Liver (tissue), 3 donors: Measurements from ENCODE around the gene SLC22A12.

Experiments used
- EGR1 ChIP-seq, 2 donors: IDR thresholded peaks; 2 replicates each; pipeline ENCODE4 v1.6.1; 2016 to 2018; ENCODE audit warnings: antibody characterized with exemption in 2 of 2, low read depth in 2 of 2
- GABPA ChIP-seq, 2 donors: IDR thresholded peaks in 1 of 2; conservative IDR thresholded peaks in 1 of 2; 2 replicates each; pipeline ENCODE4 v1.6.1; 2016; ENCODE audit warnings: antibody characterized with exemption in 2 of 2, mild to moderate bottlenecking in 1 of 2, moderate library complexity in 1 of 2
- HNF4G ChIP-seq: IDR thresholded peaks from 2 replicates; pipeline ENCODE4 v1.6.1; 2016; ENCODE audit warnings: antibody characterized with exemption
- JUND ChIP-seq, 2 donors: IDR thresholded peaks; 2 replicates each; pipeline ENCODE4 v1.6.1; 2016; ENCODE audit warnings: antibody characterized with exemption in 2 of 2
- RAD21 ChIP-seq, 2 donors: IDR thresholded peaks; 2 replicates each; pipeline ENCODE4 v1.6.1; 2016; ENCODE audit warnings: antibody characterized with exemption in 2 of 2, mild to moderate bottlenecking in 2 of 2
- RXRA ChIP-seq, 2 donors: IDR thresholded peaks; 2 replicates each; pipeline ENCODE4 v1.6.1; 2017 to 2018; ENCODE audit warnings: antibody characterized with exemption in 2 of 2, mild to moderate bottlenecking in 1 of 2
- SP1 ChIP-seq: IDR thresholded peaks from 2 replicates; pipeline ENCODE4 v1.6.1; 2018; ENCODE audit warnings: antibody characterized with exemption, mild to moderate bottlenecking
- TAF1 ChIP-seq: conservative IDR thresholded peaks from 2 replicates; pipeline ENCODE4 v1.6.1; 2016; ENCODE audit warnings: antibody characterized with exemption, mild to moderate bottlenecking
- TF ChIP-seq, protein P1 (sequence below): fragments of 150-350 bp; IDR thresholded peaks from 2 replicates; pipeline ENCODE4 v1.5.1; 2017; ENCODE audit warnings: improper control_type of control experiment, low read depth, low read length; ENCODE audit not compliant: missing input control
- TF ChIP-seq, protein P2 (sequence below): IDR thresholded peaks from 2 replicates; pipeline ENCODE4 v1.6.1; 2016; ENCODE audit warnings: antibody characterized with exemption, mild to moderate bottlenecking
- TF ChIP-seq, protein P3 (sequence below): IDR thresholded peaks from 2 replicates; pipeline ENCODE4 v1.6.1; 2016; ENCODE audit warnings: antibody characterized with exemption
- TF ChIP-seq, protein P4 (sequence below): IDR thresholded peaks from 2 replicates; pipeline ENCODE4 v1.6.1; 2016; ENCODE audit warnings: antibody characterized with exemption
- TF ChIP-seq, protein P5 (sequence below): IDR thresholded peaks from 2 replicates; pipeline ENCODE4 v1.6.1; 2016; ENCODE audit warnings: antibody characterized with exemption
- donor health status: healthy.
- donor health status: healthy.

DNA sequence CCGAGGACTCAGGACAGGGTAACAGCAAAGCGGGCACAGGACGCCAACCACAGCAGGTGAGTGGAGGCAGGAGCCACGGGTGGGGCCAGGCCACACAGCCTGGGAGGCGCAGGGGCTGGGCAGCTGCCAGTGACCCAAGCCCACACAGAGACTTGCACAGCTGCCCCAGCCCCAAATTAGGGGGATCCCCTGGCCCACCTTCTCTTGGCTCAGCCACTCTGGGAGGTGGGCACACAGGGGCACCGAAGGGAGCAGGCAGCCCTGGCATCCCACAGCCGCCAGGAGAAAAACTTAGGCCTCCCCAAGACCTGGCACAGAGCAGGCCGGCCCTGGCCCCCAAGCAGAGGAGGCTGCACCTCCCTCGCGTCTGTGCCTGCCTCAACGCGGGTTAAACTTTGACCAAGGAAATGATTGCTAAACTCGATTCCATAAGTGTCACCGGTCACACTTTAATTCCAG is at the start of gene SLC22A12:
- TF ChIP-seq, protein P1, sequence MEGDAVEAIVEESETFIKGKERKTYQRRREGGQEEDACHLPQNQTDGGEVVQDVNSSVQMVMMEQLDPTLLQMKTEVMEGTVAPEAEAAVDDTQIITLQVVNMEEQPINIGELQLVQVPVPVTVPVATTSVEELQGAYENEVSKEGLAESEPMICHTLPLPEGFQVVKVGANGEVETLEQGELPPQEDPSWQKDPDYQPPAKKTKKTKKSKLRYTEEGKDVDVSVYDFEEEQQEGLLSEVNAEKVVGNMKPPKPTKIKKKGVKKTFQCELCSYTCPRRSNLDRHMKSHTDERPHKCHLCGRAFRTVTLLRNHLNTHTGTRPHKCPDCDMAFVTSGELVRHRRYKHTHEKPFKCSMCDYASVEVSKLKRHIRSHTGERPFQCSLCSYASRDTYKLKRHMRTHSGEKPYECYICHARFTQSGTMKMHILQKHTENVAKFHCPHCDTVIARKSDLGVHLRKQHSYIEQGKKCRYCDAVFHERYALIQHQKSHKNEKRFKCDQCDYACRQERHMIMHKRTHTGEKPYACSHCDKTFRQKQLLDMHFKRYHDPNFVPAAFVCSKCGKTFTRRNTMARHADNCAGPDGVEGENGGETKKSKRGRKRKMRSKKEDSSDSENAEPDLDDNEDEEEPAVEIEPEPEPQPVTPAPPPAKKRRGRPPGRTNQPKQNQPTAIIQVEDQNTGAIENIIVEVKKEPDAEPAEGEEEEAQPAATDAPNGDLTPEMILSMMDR, result no peak
- TF ChIP-seq SP1 (no peak), TAF1 (no peak), RXRA (IDR thresholded peaks at IDR 0.05) (no peak), RAD21 (IDR thresholded peaks at IDR 0.05) (no peak), EGR1 (IDR thresholded peaks at IDR 0.05; ENCODE audit: low read depth in 2 of 2) (no peak), JUND (IDR thresholded peaks at IDR 0.05) (no peak), HNF4G (no peak), GABPA (IDR thresholded peaks at IDR 0.05 in 1 of 2, conservative IDR thresholded peaks at IDR 0.05 in 1 of 2) (no peak)
- TF ChIP-seq, protein P2, sequence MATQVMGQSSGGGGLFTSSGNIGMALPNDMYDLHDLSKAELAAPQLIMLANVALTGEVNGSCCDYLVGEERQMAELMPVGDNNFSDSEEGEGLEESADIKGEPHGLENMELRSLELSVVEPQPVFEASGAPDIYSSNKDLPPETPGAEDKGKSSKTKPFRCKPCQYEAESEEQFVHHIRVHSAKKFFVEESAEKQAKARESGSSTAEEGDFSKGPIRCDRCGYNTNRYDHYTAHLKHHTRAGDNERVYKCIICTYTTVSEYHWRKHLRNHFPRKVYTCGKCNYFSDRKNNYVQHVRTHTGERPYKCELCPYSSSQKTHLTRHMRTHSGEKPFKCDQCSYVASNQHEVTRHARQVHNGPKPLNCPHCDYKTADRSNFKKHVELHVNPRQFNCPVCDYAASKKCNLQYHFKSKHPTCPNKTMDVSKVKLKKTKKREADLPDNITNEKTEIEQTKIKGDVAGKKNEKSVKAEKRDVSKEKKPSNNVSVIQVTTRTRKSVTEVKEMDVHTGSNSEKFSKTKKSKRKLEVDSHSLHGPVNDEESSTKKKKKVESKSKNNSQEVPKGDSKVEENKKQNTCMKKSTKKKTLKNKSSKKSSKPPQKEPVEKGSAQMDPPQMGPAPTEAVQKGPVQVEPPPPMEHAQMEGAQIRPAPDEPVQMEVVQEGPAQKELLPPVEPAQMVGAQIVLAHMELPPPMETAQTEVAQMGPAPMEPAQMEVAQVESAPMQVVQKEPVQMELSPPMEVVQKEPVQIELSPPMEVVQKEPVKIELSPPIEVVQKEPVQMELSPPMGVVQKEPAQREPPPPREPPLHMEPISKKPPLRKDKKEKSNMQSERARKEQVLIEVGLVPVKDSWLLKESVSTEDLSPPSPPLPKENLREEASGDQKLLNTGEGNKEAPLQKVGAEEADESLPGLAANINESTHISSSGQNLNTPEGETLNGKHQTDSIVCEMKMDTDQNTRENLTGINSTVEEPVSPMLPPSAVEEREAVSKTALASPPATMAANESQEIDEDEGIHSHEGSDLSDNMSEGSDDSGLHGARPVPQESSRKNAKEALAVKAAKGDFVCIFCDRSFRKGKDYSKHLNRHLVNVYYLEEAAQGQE, result no peak
- TF ChIP-seq, protein P3, sequence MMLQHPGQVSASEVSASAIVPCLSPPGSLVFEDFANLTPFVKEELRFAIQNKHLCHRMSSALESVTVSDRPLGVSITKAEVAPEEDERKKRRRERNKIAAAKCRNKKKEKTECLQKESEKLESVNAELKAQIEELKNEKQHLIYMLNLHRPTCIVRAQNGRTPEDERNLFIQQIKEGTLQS, result no peak
- TF ChIP-seq, protein P4, sequence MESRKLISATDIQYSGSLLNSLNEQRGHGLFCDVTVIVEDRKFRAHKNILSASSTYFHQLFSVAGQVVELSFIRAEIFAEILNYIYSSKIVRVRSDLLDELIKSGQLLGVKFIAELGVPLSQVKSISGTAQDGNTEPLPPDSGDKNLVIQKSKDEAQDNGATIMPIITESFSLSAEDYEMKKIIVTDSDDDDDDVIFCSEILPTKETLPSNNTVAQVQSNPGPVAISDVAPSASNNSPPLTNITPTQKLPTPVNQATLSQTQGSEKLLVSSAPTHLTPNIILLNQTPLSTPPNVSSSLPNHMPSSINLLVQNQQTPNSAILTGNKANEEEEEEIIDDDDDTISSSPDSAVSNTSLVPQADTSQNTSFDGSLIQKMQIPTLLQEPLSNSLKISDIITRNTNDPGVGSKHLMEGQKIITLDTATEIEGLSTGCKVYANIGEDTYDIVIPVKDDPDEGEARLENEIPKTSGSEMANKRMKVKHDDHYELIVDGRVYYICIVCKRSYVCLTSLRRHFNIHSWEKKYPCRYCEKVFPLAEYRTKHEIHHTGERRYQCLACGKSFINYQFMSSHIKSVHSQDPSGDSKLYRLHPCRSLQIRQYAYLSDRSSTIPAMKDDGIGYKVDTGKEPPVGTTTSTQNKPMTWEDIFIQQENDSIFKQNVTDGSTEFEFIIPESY, result no peak
- TF ChIP-seq, protein P5, sequence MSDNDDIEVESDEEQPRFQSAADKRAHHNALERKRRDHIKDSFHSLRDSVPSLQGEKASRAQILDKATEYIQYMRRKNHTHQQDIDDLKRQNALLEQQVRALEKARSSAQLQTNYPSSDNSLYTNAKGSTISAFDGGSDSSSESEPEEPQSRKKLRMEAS, result no peak
